ENCODE measurements around the gene UBE2J2.

Gene UBE2J2

GRCh38 chr1:1280782-1281481 is 7.3 kb upstream of the UBE2J2 start:
- no peak overlapping the region for H3K27ac ChIP-seq
- TF ChIP-seq CTCF (IDR thresholded peaks at IDR 0.05) (no peak), ZFX (IDR thresholded peaks at IDR 0.05; ENCODE audit: borderline replicate concordance) (no peak)

DNA sequence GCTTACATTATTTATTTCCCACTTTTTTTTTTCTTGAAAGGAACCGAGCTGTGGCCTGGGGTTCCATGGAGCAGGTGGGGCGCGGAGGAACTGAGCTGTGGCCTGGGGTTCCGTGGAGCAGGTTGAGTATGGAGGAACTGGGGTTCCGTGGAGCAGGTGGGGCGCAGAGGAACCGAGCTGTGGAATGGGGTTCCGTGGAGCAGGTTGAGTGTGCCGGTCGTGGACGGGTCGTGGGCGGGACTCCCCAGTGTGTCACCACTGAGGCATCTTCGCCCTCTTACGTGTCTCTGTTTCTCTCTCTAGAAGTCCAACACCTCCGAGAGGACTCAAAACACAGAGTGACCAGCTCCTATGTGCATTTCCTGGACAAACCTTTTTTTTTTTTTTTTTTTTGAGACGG is 5.4 kb upstream of the UBE2J2 start:
- no peak overlapping the region for H3K27ac ChIP-seq
- TF ChIP-seq CTCF (IDR thresholded peaks at IDR 0.05), result no peak
- TF ChIP-seq ZFX (IDR thresholded peaks at IDR 0.05; ENCODE audit: borderline replicate concordance), result no peak

DNA sequence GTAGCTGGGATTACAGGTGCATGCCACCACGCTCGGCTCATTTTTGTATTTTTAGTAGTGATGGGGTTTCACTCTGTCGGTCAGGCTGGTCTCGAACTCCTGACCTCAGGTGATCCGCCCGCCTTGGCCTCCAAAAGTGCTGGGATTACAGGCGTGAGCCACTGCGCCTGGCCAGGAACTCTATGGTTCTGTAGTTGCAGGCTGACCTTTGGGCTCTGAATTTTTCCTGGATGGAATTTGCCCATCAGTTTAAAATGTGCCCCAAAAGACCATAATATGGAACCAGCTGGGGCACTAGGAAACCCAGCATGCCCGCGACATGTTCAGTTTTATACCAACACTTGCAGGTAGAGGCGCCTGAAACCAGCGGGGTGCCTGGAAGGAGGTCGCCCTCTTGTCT is 5.0 kb upstream of the UBE2J2 start:
- TF ChIP-seq CTCF (IDR thresholded peaks at IDR 0.05), result no peak
- TF ChIP-seq ZFX (IDR thresholded peaks at IDR 0.05; ENCODE audit: borderline replicate concordance), result no peak
- H3K27ac ChIP-seq, result no peak overlapping the region

- no peak overlapping the region for H3K27ac ChIP-seq
- TF ChIP-seq CTCF (IDR thresholded peaks at IDR 0.05) (no peak), ZFX (IDR thresholded peaks at IDR 0.05; ENCODE audit: borderline replicate concordance) (no peak)
These were observed 2.2 kb upstream of the UBE2J2 start for GRCh38 chr1:1275836-1276235.

DNA sequence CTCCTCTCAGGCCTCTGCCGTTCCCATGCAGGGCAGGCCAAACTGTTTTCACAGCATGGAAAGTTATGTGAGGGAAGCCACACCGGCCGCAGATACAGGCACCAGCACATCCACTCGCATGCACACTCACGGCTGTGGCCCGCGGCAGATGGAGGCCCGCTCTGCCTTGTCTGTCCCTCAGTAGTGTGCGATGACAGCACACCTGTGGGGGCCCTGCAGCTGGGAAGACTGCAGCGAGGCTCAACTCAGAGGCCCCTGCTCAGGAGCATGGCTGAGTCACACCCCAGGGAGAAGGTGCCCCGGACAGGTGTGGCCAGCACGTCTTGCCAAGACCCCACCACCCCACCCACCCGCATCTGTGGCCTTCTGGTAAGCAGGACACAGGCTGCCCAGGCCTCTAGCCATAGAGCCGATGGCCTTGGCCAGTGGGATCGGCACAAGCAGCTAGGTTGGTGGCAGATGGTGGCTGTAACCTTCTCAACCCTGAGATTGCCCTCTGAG is 1.3 kb upstream of the UBE2J2 start:
- no peak for TF ChIP-seq ZFX (IDR thresholded peaks at IDR 0.05; ENCODE audit: borderline replicate concordance)
- TF ChIP-seq CTCF (IDR thresholded peaks at IDR 0.05), result no peak
- no peak overlapping the region for H3K27ac ChIP-seq

DNA sequence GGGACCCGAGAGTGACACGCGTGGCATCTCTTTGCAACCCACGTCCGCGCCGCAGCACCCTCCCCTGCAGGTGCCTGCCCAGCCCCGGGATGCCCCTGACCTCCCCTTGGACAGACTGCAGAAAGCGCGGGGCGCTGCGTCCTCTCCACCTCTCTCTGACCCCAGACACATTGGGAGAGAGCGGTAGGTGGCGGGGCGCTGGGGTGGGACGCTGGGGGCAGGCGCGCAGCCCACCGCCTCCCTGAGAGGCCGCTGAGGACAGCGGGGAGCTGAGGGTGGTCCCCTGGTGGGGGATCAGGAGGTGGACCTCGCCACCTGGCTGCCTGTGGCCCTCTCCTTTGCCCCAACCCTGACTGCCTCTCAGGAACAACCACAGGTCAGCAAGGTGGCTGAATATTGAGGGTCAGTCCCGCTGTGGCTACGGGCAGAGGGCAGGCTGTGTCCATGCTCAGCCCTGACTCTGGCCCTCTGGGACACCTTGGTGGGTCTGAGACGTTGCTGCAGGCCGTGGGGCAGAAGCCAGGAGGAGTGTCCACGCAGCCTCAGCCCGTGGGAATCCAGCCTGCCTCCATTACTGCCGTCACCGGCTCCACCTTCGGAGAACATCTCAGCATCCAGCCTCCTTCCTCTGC is 761 bp upstream of the UBE2J2 start:
- TF ChIP-seq ZFX (IDR thresholded peaks at IDR 0.05; ENCODE audit: borderline replicate concordance) (no peak), CTCF (IDR thresholded peaks at IDR 0.05) (no peak)
- peak overlapping the region; percentile 78; the same call in 1 of the 2 replicates for H3K27ac ChIP-seq

GRCh38 chr1:1273209-1273511 is 494 bp downstream of the UBE2J2 start:
- TF ChIP-seq CTCF (IDR thresholded peaks at IDR 0.05), result no peak
- TF ChIP-seq ZFX (IDR thresholded peaks at IDR 0.05; ENCODE audit: borderline replicate concordance), result no peak
- peak overlapping the region; percentile 78 for H3K27ac ChIP-seq
